ENCODE data around the gene PSKH1.
A peak's percentile ranks its signal among the peaks of the same experiment; 100 is the strongest.

PSKH1 gene

DNA sequence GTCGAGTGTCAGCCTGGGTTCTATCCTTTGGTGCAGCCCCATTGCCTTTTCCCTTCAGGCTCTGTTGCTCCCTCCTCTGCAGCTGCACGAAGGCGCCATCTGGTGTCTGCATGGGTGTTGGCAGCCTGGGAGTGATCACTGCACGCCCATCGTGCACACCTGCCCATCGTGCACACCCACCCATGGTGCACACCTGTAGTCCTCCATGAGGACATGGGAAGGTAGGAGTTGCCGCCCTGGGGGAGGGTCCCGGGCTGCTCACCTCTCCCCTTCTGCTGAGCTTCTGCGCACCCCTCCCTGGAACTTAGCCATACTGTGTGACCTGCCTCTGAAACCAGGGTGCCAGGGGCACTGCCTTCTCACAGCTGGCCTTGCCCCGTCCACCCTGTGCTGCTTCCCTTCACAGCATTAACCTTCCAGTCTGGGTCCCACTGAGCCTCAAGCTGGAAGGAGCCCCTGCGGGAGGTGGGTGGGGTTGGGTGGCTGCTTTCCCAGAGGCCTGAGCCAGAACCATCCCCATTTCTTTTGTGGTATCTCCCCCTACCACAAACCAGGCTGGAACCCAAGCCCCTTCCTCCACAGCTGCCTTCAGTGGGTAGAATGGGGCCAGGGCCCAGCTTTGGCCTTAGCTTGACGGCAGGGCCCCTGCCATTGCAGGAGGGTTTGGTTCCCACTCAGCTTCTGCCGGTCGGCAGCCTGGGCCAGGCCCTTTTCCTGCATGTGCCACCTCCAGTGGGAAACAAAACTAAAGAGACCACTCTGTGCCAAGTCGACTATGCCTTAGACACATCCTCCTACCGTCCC, 35.7 kb downstream of the PSKH1 start:
- Histone ChIP-seq H3K36me3 (ENCODE audit: control insufficient read depth in 1 of 2, insufficient read depth in 2 of 2, low read length in 2 of 2) (peaks cover 18 to 32% of the 10 kb centered on the region in 2 donors), H3K27ac (ENCODE audit: low read length) (no peak overlapping the region), H3K4me1 (ENCODE audit: control insufficient read depth in 1 of 2, insufficient read depth in 2 of 2, low read length in 2 of 2) (peaks cover 0 to 6% of the 10 kb centered on the region in 2 donors), H3K27me3 (ENCODE audit: low read depth, low read length) (no peaks in the 10 kb centered on the region), H3K4me3 (ENCODE audit: low read depth in 1 of 2, low read length in 2 of 2) (no peak overlapping the region), H3K9me3 (ENCODE audit: control insufficient read depth in 1 of 2, low read length in 2 of 2) (no peaks in the 10 kb centered on the region)

- H3K4me3 ChIP-seq (ENCODE audit: low read depth in 1 of 2, low read length in 2 of 2): no peak overlapping the region
- H3K36me3 ChIP-seq (ENCODE audit: control insufficient read depth in 1 of 2, insufficient read depth in 2 of 2, low read length in 2 of 2): peaks cover 26 to 32% of the 10 kb centered on the region in 2 donors
- no peaks in the 10 kb centered on the region for H3K9me3 ChIP-seq (ENCODE audit: control insufficient read depth in 1 of 2, low read length in 2 of 2)
- H3K27ac ChIP-seq (ENCODE audit: low read length): no peak overlapping the region
- no peaks in the 10 kb centered on the region for H3K27me3 ChIP-seq (ENCODE audit: low read depth, low read length)
- H3K4me1 ChIP-seq (ENCODE audit: control insufficient read depth in 1 of 2, insufficient read depth in 2 of 2, low read length in 2 of 2): peaks cover 0 to 9% of the 10 kb centered on the region in 2 donors
Measured at GRCh38 chr16:67930191-67930590, 37.1 kb downstream of the PSKH1 start.

GRCh38 chr16:67930678-67931211, 37.7 kb downstream of the PSKH1 start:
- Histone ChIP-seq H3K4me3 (ENCODE audit: low read depth in 1 of 2, low read length in 2 of 2) (no peak overlapping the region), H3K27me3 (ENCODE audit: low read depth, low read length) (no peaks in the 10 kb centered on the region)

DNA sequence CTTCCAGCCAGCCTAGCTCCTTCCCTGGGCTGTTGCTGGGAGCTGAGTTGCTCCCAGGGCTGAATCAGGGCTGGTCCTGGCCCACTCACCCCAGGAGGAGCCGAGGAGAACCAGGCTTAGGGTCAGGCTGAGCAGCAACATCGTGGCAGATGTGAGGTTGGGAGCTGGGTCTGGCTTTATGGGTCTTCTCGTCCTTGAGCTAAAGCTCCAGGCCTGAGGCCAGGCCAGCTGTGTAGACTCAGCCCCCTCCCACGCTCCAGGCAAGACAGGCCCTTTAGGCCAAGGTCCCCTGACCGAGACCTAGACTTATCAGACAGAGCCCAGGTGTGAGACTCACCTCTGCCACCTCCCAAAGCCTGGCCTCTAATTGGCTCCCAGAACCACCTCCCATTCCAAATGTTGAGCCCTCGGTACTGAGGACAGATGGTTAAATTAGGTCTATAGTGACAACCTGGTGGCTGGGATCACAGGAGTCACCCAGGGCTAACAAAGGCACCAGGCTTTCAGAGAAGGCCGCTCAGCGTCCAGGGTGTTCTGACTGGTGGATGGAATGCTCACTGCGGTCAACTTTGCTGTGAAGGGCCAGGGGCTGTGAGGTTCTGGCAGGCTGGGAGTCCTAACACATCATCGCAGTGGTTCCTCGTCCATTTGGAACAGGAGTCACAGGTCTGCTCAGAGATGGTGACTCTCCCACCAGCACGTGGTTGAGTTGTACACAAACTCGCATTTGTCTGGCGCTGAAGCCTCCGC, 38.8 kb downstream of the PSKH1 start, which contains the start of gene CTRL:
Gene CTRL (minus strand): TSS at position 151 of the 750 bp plus-strand sequence. CDS start 10 bp downstream, at position 141.
- Histone ChIP-seq H3K27me3 (ENCODE audit: low read depth, low read length) (no peaks in the 10 kb centered on the region), H3K4me3 (ENCODE audit: low read depth in 1 of 2, low read length in 2 of 2) (no peak within 1 kb of the TSS), H3K27ac (ENCODE audit: low read length) (no peak within 1 kb of the TSS), H3K36me3 (ENCODE audit: control insufficient read depth in 1 of 2, insufficient read depth in 2 of 2, low read length in 2 of 2) (peaks cover 26 to 32% of the 10 kb centered on the region in 2 donors), H3K9me3 (ENCODE audit: control insufficient read depth in 1 of 2, low read length in 2 of 2) (no peaks in the 10 kb centered on the region), H3K4me1 (ENCODE audit: control insufficient read depth in 1 of 2, insufficient read depth in 2 of 2, low read length in 2 of 2) (peaks cover 0 to 14% of the 10 kb centered on the region in 2 donors)

More at GRCh38 chr16:67930678-67931211, 37.7 kb downstream of the PSKH1 start:
- H3K36me3 ChIP-seq (ENCODE audit: control insufficient read depth in 1 of 2, insufficient read depth in 2 of 2, low read length in 2 of 2): peaks cover 26 to 32% of the 10 kb centered on the region in 2 donors
- no peak overlapping the region for H3K27ac ChIP-seq (ENCODE audit: low read length)
- H3K4me1 ChIP-seq (ENCODE audit: control insufficient read depth in 1 of 2, insufficient read depth in 2 of 2, low read length in 2 of 2): peaks cover 0 to 12% of the 10 kb centered on the region in 2 donors
- H3K9me3 ChIP-seq (ENCODE audit: control insufficient read depth in 1 of 2, low read length in 2 of 2): no peaks in the 10 kb centered on the region

DNA sequence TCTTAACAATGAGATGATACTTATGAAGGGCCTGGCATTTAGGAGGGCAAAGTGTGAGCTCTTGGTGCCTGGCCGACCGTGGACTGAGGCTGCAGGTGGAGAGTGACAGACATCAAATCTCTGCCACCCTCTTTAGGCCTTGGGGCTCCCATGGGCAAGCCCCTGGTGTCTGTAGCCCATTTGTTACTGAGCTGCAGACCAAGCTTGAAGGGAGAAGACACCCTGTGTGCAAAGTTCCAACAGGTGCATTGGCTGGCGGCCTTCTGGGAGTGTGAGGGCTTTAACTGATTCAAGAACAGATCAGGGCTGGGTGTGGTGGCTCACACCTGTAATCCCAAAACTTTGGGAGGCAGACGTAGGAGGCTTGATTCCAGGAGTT, 39.4 kb downstream of the PSKH1 start:
- peaks cover 25 to 31% of the 10 kb centered on the region in 2 donors for H3K36me3 ChIP-seq (ENCODE audit: control insufficient read depth in 1 of 2, insufficient read depth in 2 of 2, low read length in 2 of 2)

GRCh38 chr16:67933805-67934204, 40.8 kb downstream of the PSKH1 start:
- Histone ChIP-seq H3K4me3 (ENCODE audit: low read depth in 1 of 2, low read length in 2 of 2) (no peak overlapping the region), H3K36me3 (ENCODE audit: control insufficient read depth in 1 of 2, insufficient read depth in 2 of 2, low read length in 2 of 2) (peaks cover 16 to 20% of the 10 kb centered on the region in 2 donors), H3K27me3 (ENCODE audit: low read depth, low read length) (no peaks in the 10 kb centered on the region), H3K9me3 (ENCODE audit: control insufficient read depth in 1 of 2, low read length in 2 of 2) (no peaks in the 10 kb centered on the region), H3K27ac (ENCODE audit: low read length) (no peak overlapping the region), H3K4me1 (ENCODE audit: control insufficient read depth in 1 of 2, insufficient read depth in 2 of 2, low read length in 2 of 2) (peaks cover 0 to 21% of the 10 kb centered on the region in 2 donors)

More for the DNA sequence above, 39.4 kb downstream of the PSKH1 start:
- H3K9me3 ChIP-seq (ENCODE audit: control insufficient read depth in 1 of 2, low read length in 2 of 2): no peaks in the 10 kb centered on the region
- H3K4me3 ChIP-seq (ENCODE audit: low read depth in 1 of 2, low read length in 2 of 2): no peak overlapping the region
- no peak overlapping the region for H3K27ac ChIP-seq (ENCODE audit: low read length)
- H3K4me1 ChIP-seq (ENCODE audit: control insufficient read depth in 1 of 2, insufficient read depth in 2 of 2, low read length in 2 of 2): peaks cover 0 to 19% of the 10 kb centered on the region in 2 donors
- no peaks in the 10 kb centered on the region for H3K27me3 ChIP-seq (ENCODE audit: low read depth, low read length)

DNA sequence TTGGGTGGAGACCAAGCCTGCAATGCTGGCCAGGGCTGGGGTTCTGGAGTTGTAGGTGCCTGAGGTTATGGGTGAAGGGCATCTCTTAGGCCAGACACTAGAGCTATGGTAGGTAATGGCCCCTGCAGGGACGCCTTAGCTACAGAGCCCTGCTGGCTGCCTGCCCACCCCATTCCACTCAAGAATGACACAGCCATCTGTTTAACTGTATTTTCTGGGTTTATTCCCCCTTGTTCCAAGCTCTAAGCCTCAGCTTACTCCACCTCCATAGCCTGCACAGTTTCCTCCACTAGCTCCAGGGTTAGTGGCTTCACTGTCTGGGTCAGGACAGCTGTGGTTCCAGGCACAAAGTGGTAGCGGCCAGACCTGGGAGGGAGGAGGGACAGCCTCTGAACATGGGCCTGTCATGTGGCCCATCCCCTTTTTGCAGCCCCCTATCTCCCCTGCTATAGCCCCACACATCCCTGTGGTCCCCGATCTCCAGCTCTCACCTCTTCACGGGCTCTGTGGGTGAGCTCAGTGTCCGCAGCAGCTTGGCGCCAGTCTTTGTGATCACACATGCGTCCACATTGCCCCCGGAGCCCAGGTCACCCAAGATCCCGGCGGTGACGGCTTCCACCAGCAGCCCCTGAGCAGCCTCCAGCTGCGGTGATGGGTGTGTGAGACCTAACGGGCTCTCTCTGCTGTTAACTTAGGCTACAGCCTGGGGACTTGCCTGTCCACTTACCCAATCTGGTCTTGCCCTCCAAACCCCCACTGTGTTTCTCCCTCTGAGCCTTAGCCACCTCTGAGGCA, 41.4 kb downstream of the PSKH1 start:
- H3K36me3 ChIP-seq (ENCODE audit: control insufficient read depth in 1 of 2, insufficient read depth in 2 of 2, low read length in 2 of 2): peaks cover 13 to 16% of the 10 kb centered on the region in 2 donors
- no peak overlapping the region for H3K27ac ChIP-seq (ENCODE audit: low read length)
- peak overlapping the region; percentile 91 to 92 for H3K4me3 ChIP-seq (ENCODE audit: low read depth in 1 of 2, low read length in 2 of 2)
- H3K27me3 ChIP-seq (ENCODE audit: low read depth, low read length): no peaks in the 10 kb centered on the region
- H3K9me3 ChIP-seq (ENCODE audit: control insufficient read depth in 1 of 2, low read length in 2 of 2): no peaks in the 10 kb centered on the region
- peaks cover 0 to 21% of the 10 kb centered on the region in 2 donors for H3K4me1 ChIP-seq (ENCODE audit: control insufficient read depth in 1 of 2, insufficient read depth in 2 of 2, low read length in 2 of 2)

- H3K36me3 ChIP-seq (ENCODE audit: control insufficient read depth in 1 of 2, insufficient read depth in 2 of 2, low read length in 2 of 2): peaks cover 15 to 16% of the 10 kb centered on the region in 2 donors
- H3K4me3 ChIP-seq (ENCODE audit: low read depth in 1 of 2, low read length in 2 of 2): peak overlapping the region; percentile 91 to 92
- no peaks in the 10 kb centered on the region for H3K27me3 ChIP-seq (ENCODE audit: low read depth, low read length)
- no peaks in the 10 kb centered on the region for H3K9me3 ChIP-seq (ENCODE audit: control insufficient read depth in 1 of 2, low read length in 2 of 2)
- H3K4me1 ChIP-seq (ENCODE audit: control insufficient read depth in 1 of 2, insufficient read depth in 2 of 2, low read length in 2 of 2): peaks cover 0 to 25% of the 10 kb centered on the region in 2 donors
- H3K27ac ChIP-seq (ENCODE audit: low read length): no peak overlapping the region
Measured at GRCh38 chr16:67935101-67935401, 42.0 kb downstream of the PSKH1 start.

- H3K36me3 ChIP-seq (ENCODE audit: control insufficient read depth in 1 of 2, insufficient read depth in 2 of 2, low read length in 2 of 2): peaks cover 12 to 15% of the 10 kb centered on the region in 2 donors
- peak overlapping the region; percentile 91 to 92 for H3K4me3 ChIP-seq (ENCODE audit: low read depth in 1 of 2, low read length in 2 of 2)
- H3K4me1 ChIP-seq (ENCODE audit: control insufficient read depth in 1 of 2, insufficient read depth in 2 of 2, low read length in 2 of 2): peaks cover 0 to 26% of the 10 kb centered on the region in 2 donors
- H3K9me3 ChIP-seq (ENCODE audit: control insufficient read depth in 1 of 2, low read length in 2 of 2): no peaks in the 10 kb centered on the region
- H3K27ac ChIP-seq (ENCODE audit: low read length): peak overlapping the region; percentile 89
- no peaks in the 10 kb centered on the region for H3K27me3 ChIP-seq (ENCODE audit: low read depth, low read length)
Measured at GRCh38 chr16:67935402-67936123, 42.5 kb downstream of the PSKH1 start.

DNA sequence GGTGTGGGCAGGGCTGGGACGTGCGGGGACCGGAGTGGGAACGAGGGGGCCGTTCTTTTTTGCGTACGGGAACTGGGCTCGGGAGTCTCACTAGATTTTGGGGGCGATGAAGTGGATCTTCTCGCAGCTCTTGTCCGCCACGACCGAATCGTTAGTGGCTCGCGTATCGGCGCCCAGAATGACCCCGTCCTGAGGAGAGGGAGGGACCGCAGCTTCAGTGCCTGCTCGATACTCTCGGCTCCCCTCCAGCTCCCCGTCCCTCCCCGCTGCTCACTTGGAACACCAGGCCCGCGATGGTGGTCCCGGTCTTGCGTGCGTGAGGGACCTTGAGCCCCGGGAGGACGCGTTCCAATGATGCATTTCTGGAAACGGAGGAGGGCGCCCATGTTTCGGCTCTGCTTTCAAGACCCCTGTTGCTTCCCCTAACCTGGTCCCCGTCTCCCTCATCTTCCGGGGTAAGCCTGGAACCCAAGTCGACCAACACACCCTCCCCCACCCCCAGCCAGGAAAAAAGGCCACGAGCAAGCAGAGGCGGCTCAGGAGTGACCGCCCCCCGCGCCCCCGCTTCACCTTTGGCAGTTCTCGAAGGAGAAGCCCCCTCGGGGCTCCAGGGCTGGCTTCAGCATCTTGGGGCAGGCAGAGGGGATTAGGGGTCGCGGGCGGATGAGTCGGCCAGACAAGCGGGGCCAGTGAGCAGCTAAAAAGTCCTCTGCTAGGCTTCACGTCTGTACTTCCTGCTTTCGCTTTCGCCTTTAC, 43.2 kb downstream of the PSKH1 start, which contains the start of gene PSMB10:
Gene PSMB10 (minus strand): TSS at position 727 of the 756 bp plus-strand sequence. CDS start 101 bp downstream, at position 626.
- Histone ChIP-seq H3K27ac (ENCODE audit: low read length) (peak within 1 kb of the TSS; percentile 89), H3K27me3 (ENCODE audit: low read depth, low read length) (no peaks in the 10 kb centered on the region)

More for the DNA sequence above, 43.2 kb downstream of the PSKH1 start, which contains the start of gene PSMB10:
- Histone ChIP-seq H3K36me3 (ENCODE audit: control insufficient read depth in 1 of 2, insufficient read depth in 2 of 2, low read length in 2 of 2) (peaks cover 9 to 15% of the 10 kb centered on the region in 2 donors), H3K9me3 (ENCODE audit: control insufficient read depth in 1 of 2, low read length in 2 of 2) (no peaks in the 10 kb centered on the region), H3K4me3 (ENCODE audit: low read depth in 1 of 2, low read length in 2 of 2) (peak within 1 kb of the TSS; percentile 91 to 92), H3K4me1 (ENCODE audit: control insufficient read depth in 1 of 2, insufficient read depth in 2 of 2, low read length in 2 of 2) (peaks cover 0 to 26% of the 10 kb centered on the region in 2 donors)

Measured in muscle layer of duodenum (tissue), 2 donors.